ENCODE measurements around the gene SAMD13.

Gene SAMD13

GRCh38 chr1:84347271-84347931 is 45.9 kb downstream of the SAMD13 start:
- DNase-seq = no peak

GRCh38 chr1:84347932-84348555 is 46.5 kb downstream of the SAMD13 start:
- DNase-seq = no peak

- DNase-seq = no peak
These were observed 47.3 kb downstream of the SAMD13 start for GRCh38 chr1:84348759-84349158.

- DNase-seq = no peak
These were observed 48.6 kb downstream of the SAMD13 start for GRCh38 chr1:84350104-84350503.

- no peak for DNase-seq
These were observed 49.0 kb downstream of the SAMD13 start for GRCh38 chr1:84350550-84350949.

DNA sequence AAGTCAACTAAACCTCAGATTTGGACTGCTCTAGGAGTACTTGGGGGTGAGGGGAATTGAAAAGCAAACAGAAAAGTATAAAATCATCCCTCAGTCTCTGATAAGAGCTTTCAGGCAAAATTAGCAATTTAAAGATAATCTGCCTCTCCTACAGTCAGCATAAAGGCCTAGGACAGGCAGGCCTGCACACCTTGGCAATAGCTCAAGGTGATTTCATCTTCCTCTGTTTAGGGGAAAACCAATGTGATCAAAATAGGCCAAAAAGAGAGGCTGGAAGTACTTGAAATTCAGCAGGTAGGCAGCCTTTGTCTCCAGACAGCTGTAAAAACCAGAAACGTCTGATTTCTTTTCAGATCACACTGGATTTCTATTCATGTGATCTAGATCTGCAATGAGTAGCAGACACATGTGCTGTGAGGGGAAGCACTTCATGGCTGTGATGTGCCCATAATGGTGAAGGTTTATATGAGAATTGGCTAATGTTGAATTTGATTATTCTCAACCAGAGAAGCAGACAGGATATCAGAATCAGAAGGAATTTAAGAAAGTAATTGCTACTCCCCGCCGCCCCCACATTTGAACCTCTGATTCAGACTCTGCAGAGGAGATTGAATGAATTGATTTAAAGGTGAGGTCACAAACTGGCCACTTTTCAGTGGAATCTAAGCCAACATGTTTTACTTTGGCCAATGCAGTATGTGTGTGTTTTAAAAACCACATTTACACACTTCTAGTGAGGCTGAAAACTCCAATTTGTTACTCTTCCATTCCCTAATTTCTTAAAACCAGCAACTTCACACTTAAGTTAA is 51.0 kb downstream of the SAMD13 start:
- DNase-seq = no peak

DNA sequence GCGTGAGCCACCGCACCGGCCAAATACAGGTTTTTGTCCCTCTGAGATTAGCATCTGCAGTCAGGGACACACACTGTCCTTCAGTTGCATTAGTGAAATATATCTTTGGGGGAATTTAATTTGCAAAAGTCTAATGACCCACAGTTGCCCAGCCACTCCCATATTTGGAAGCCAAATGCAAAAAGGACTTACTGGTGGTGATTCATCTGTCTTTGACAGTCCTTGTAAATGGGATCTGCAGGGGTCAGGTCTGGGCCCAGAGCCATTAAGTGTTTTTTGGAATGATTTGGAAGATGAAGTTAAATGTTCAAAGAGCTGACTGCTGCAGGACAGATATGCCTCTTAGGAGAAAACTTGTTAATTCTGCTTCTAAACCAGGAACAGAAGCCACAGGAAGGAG is 52.2 kb downstream of the SAMD13 start:
- DNase-seq = no peak

DNA sequence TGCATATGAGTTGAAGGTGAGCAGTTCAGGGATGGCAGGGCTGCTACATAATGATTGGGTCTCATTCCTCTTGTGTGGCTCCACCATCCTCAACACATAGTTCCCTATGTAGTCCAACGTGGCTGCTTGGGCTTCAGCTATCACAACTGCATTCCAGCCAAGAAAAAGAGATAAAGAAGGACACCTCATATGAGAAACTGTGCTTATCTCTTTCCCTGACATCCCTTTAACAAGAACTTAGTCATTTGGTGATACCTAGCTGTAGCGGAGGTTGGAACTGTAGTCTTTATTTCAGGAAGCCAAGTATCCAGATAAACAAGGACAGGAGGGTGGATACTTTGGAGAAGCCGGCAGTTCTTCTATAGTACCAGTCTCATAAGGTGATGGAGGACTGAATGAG is 54.0 kb downstream of the SAMD13 start:
- no peak for DNase-seq

DNA sequence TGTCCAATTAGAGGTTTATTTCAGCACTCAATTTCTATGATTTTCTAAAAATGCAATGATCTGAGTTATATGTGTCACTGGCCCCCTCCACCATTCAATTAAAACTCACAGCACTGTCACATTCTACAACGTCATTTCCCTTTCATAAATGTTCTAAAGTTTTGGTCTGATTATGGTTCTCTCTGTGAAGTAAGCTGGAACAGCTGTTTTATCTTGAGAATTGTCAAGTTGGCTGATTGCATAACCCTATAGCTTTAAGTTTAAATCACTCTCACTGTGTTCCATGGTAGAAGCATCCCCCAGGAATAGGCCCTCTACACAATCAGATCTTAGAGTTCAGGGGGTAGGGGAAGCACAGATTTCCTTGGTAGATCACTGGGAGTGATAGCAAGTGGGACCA is 55.4 kb downstream of the SAMD13 start:
- no peak for DNase-seq

GRCh38 chr1:84358695-84359094 is 57.2 kb downstream of the SAMD13 start:
- DNase-seq = no peak

GRCh38 chr1:84360316-84360715 is 58.8 kb downstream of the SAMD13 start:
- DNase-seq = no peak

DNA sequence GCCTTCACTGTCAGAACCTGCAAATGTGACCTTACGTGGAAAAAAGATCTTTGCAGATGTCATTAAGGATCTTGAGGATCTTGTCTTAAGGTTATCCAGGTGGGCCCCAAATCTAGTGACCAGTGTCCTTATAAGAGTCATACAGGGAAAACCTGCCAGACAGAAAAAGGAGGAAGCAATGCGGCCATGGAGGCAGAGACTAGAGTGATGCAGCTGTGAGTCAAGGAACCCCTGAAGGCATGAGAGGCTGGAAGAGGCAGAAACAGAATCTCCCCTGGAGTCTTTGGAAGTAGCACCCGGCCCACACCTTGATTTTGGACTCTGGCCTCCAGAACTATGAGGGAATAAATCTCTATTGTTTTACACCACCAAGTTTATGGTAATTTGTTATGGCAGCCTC is 60.3 kb downstream of the SAMD13 start:
- no peak for DNase-seq

- DNase-seq = peak; percentile 93
These were observed 61.5 kb downstream of the SAMD13 start for GRCh38 chr1:84363019-84363418.

- DNase-seq = no peak
These were observed 62.1 kb downstream of the SAMD13 start for GRCh38 chr1:84363622-84364021.

DNA sequence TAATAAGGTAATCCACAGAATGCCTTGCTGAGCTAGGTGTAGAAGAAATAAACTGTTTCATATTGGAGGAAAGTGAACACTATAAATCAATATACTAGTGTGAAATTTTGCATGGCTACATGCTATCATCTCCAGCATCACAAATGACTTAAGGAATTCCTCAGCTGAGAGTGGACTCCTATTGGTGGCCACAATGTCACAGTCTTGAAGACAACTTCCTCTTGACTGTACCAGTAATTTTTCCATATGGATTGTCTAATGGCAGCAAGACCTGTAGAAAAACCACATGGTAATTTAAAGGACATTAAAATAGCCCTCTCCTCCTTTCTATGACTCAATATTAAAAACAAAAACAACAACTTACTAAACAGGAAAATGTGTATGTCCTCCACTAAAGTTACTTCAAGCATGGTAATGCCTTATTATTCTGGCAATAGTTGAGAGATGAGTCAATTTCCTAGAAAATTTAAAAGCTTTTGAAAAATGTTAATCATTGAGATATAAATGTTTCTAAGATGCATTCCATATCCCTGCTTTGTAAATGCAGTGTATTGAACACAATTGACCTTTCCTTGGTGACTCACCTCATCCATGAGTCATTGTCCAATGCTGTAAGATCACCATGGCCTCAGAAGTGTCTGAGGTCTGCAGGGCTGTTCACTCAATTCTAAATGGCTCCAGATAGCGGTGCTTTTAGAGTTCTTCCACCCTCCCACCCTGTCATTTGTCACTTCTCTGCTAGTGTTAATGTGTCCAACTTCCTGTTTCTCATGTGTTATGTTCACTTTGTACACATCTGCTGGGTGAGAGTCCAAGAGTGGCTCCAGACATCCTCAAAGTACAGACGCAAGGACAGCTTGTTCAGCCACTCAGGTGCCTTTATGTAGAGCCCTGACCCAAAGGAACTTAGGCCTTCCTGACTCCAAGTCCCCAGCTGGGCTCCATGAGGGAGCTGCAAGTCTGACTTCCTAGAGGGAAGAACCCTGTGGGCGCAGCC is 64.0 kb downstream of the SAMD13 start:
- no peak for DNase-seq

GRCh38 chr1:84366786-84367185 is 65.3 kb downstream of the SAMD13 start:
- DNase-seq = no peak

- DNase-seq = peak; percentile 52
These were observed 65.7 kb downstream of the SAMD13 start for GRCh38 chr1:84367219-84367618.

DNA sequence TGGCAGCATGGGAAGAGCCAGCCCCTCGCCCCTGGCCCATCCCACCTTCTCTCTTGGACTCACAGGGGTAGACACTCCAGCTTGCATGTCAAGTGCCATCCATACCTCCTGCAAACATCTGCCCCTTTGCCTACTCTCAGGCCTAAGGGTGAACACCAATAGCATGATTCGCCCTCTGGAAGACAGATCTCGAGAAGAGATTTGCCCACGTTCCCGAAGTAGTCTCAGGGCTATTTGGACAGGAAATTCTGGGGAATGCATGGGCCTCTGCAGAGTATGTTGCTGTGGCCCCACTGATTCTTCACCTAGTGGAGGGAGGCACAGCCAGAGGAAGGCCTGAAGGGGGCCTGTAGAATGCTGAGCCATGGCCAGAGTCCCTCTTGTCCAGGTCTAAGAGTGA is 66.9 kb downstream of the SAMD13 start:
- DNase-seq = no peak

- no peak for DNase-seq
These were observed 68.8 kb downstream of the SAMD13 start for GRCh38 chr1:84370266-84370665.

DNA sequence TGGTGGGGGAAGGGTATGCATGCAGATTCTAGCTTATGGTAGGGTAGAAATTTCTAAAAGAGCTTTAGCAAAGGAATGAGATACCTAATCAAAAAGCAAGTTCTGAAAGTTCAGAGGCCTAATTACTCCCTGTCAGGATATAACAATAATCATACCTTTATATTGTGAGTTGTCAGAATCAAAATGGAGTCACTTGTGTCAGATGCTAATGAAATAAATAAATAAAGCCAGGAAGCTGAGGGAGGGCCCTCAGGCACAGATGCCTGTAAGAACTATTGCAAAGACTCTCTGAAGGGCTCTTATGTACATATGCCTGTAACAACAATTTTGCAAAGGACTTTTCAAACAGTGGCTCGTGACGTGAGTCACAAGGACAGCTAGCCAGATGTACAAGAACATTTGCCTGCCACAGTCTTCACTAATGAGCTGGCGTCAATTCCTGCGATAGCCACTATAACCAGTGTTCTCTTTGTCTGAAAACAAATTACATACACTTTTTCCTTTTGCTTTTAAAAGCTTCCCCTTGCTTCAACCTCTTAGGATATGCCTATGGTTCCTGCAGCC is 69.4 kb downstream of the SAMD13 start:
- peak; percentile 80 for DNase-seq

DNA sequence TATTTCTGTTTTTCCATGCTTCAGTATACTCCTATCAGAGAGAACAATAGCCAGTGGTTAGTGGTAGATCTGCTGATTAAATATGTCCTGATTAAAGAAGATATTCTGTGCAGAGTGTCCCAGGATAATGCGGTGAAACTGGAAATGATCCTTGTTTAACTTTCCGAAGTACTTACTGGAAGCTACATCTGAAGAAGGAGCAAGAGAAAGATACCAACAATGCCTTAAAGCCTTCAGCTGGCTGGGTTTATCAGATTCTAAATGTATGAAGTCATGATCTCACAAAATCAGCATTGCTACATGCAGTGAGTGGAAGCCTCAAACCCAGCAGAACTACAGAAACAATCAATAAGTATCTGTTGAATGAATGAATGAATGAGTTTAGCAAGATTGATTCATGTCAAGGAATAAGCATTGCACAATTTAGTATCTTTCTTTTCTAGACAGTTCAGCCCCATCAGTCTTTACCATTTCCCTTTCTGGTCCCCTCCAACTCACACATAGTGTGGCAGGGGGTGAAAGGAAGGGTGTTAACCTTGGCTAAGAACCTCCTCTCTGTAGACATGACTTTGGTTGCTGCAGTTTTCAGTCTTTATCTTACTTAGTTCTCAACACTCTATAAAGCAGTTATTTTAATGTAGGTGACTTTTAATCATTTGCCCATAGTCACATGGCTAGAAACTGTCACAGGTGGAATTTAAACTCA is 72.1 kb downstream of the SAMD13 start:
- no peak for DNase-seq
